Activated CD4-positive, alpha-beta memory T cell treated with anti-CD3 and anti-CD28 coated beads for 36 hours (primary cell): ENCODE results near the gene TRIM28. TPM values are rescaled to one million over a fixed set of nuclear protein-coding genes. Genes with fewer than 3 reads are reported as not detected.

Source experiments
- CTCF ChIA-PET: fragments of 350-600 bp; sonication (Branson Sonifier 250); formaldehyde crosslinking; loops from one replicate; lab custom pipeline; 2021; ENCODE audit warnings: antibody characterized with exemption, inconsistent platforms; lab: Charles Lee
- POLR2A ChIA-PET: fragments of 350-600 bp; sonication (Branson Sonifier 250); formaldehyde crosslinking; loops from one replicate; lab custom pipeline; 2021; ENCODE audit warnings: antibody characterized with exemption; lab: Charles Lee
- DNase-seq: peaks from one replicate; pipeline ENCODE4 v3.0.0-alpha.2; 2020
- H3K27ac Mint-ChIP-seq: one replicate; pipeline ENCODE4 v1.8.0; 2021; ENCODE audit warnings: mixed read lengths
- H3K27me3 Mint-ChIP-seq: one replicate; pipeline ENCODE4 v1.8.0; 2021; ENCODE audit warnings: mixed read lengths
- H3K36me3 Mint-ChIP-seq: one replicate; pipeline ENCODE4 v1.8.0; 2021; ENCODE audit warnings: mixed read lengths
- H3K4me1 Mint-ChIP-seq: one replicate; pipeline ENCODE4 v1.8.0; 2021; ENCODE audit warnings: low read depth, mixed read lengths
- H3K4me3 Mint-ChIP-seq: one replicate; pipeline ENCODE4 v1.8.0; 2021; ENCODE audit warnings: mild to moderate bottlenecking, mixed read lengths
- H3K9me3 Mint-ChIP-seq: one replicate; pipeline ENCODE4 v1.8.0; 2021; ENCODE audit warnings: mixed read lengths
- intact Hi-C: fragments of 100-400 bp; cut with micrococcal nuclease; formaldehyde crosslinking; loops from one replicate; pipeline ENCODE4 v1.15.1; 2023
- total RNA-seq, 2 experiments: library from RNA; stranded (reverse); gene quantifications; one replicate each; pipeline ENCODE4 v1.2.3, GENCODE V29; 2021

TRIM28 gene
- total RNA-seq, 2 experiments from 2014 or later = 404 to 408 TPM

DNA sequence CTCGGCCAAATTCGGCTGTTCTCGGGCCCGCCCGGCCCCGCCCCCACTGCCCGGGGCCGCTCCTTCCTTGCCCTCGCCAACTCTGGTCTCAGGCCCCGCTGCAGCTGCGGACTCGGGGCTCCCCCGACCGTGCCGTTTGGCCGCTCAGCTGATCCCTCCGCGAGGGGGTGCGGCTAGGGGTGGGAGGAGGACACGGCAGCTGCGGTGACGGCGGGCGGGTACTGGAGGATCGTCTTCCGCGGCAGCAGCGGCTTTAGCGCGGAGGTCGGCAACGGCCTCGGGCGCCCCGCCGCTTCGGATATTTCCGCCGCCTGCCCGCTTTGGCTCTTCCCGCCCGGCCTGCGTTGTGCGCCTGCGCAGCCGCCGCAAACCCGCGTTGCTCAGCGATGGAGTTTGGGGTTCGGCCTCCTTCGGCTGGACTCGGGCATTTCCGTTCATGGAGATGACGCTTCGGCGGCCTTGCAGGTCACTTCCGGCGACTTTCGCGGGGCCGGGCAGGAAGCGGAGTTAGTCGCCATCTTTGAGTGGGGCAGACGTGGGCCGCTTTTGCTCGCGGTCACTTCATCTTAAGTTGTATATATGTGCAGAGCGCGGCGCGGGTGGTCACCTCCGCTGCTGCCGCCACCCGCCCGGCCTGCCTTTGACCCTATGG, 14.9 kb downstream of the TRIM28 start:
- peaks cover 58% of the 10 kb centered on the region for H3K4me1 Mint-ChIP-seq
- H3K36me3 Mint-ChIP-seq = peaks cover 38% of the 10 kb centered on the region
- peak overlapping the region; percentile 99 for H3K4me3 Mint-ChIP-seq
- DNase-seq = peak; percentile 100
- ChIA-PET POLR2A (interaction anchor here (0.9 to 1.5 kb wide), 5 partner anchors 9 to 39 kb away, joined by 4 to 6 read pairs (median 5); partner anchors contain the start of genes MZF1, TRIM28 and ZBTB45), CTCF (interaction anchor here (0.7 to 8.6 kb wide), 4 partner anchors 14 to 45 kb away, joined by 3 to 39 read pairs (median 6); partner anchors contain the start of genes MZF1 and ZBTB45)
- intact Hi-C loops = loop anchor here (1.0 kb wide), 3 partner anchors 15 to 59 kb away; partner anchors contain the start of genes MZF1 and ZBTB45
- peak overlapping the region; percentile 100 for H3K27ac Mint-ChIP-seq
- no peaks in the 10 kb centered on the region for H3K27me3 Mint-ChIP-seq
- no peaks in the 10 kb centered on the region for H3K9me3 Mint-ChIP-seq

DNA sequence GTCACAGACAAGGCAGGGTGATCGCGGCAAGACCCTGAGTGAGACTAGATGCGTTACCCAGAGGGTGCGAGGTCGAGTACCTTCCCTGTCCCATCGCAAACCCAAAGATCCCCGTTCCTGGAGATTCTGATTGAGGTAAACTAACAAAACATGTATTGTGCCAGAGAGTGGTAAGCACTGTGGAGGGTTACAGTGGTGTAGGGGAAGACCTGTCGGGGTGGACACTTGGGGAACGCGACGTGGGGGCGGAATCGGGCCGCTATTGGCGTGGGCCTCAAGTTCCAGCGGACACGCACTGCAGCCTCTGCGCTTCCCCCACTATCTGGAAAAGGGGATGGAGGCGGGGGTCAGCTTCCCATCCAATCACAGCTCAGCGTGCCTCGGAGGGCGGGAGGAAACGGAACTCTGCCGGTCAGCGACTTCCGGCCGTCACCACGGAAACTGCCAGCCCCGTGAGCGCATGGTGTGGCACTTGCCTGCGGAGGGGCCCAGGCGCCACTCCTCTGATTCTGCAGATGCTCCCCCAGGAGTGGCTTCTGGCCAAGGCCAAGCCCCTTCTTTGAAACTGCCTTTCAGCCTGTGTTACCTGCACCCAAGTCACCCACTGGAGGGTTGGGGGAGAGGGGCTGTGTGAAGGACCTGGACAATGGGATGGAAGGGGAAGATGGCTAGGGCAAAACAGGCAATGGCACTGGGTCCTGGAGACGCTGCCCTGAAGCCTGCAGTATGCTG, 15.6 kb downstream of the TRIM28 start:
- Mint-ChIP-seq H3K36me3 (peaks cover 32% of the 10 kb centered on the region), H3K27ac (peak overlapping the region; percentile 100), H3K4me1 (peaks cover 53% of the 10 kb centered on the region), H3K4me3 (peak overlapping the region; percentile 99), H3K27me3 (no peaks in the 10 kb centered on the region), H3K9me3 (no peaks in the 10 kb centered on the region)
- peak; percentile 90 for DNase-seq
- intact Hi-C loops = loop anchor here (1.0 kb wide), 3 partner anchors 14 to 60 kb away; partner anchors contain the start of genes MZF1 and ZBTB45
- ChIA-PET CTCF (interaction anchor here (0.7 to 8.6 kb wide), 5 partner anchors 14 to 45 kb away, joined by 3 to 39 read pairs (median 5); partner anchors contain the start of genes MZF1 and ZBTB45), POLR2A (interaction anchor here (0.6 to 1.5 kb wide), 5 partner anchors 8 to 336 kb away, joined by 4 to 6 read pairs (median 5); partner anchors contain the start of genes MZF1 and ZBTB45)

DNA sequence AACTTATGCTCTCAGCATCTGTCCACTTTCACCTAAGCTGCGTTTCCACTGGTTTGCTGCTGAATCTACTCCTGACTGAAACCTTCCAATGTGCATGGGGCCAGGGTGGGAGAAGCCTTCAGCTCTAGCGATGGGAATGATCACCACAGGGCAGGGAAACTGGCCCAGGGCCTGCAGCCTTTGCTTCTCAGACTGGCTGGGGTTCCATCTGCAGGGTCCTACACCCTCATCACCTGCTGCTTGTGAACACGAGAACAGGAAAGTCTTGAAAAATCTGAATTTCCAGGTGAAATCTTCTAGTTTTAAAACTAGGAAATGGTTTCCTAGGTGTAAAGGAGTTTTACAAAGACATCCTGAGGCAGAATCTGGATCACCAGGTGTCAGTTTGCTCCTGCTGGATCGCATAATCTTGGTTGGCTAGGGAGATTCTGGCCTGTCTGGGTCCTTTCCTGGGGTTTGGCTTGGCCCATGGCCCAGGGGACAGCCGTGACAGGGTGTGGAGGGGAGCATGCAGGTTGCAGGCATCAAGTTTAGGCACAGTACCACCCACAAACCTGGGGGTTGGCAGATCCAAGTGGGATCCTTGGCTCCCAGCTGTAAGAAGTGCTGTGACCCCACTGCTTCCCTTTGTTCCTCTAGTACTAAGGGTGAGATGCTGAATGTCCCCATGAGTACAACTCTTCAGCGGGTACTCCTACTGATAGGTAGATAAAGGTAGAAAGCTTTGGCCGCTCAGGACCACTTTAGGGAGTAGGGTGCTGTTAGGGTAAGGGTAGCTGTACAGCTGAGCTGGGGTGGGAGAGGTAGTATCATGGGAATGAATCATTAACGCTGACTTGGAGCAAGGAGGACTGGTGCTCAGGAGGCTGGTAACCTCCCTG, 16.4 kb downstream of the TRIM28 start:
- intact Hi-C loops = no loop called here
- ChIA-PET POLR2A (interaction anchor here (0.6 to 1.4 kb wide), 5 partner anchors 12 to 337 kb away, joined by 4 to 6 read pairs (median 6); partner anchors contain the start of genes MZF1 and ZBTB45), CTCF (interaction anchor here (0.8 to 8.6 kb wide), 5 partner anchors 16 to 46 kb away, joined by 3 to 39 read pairs (median 5); partner anchors contain the start of gene ZBTB45)
- DNase-seq = no peak
- H3K9me3 Mint-ChIP-seq = no peaks in the 10 kb centered on the region
- H3K36me3 Mint-ChIP-seq = peaks cover 25% of the 10 kb centered on the region
- no peaks in the 10 kb centered on the region for H3K27me3 Mint-ChIP-seq
- H3K4me1 Mint-ChIP-seq = peaks cover 48% of the 10 kb centered on the region
- peak overlapping the region; percentile 99 for H3K4me3 Mint-ChIP-seq
- peak overlapping the region; percentile 100 for H3K27ac Mint-ChIP-seq

DNA sequence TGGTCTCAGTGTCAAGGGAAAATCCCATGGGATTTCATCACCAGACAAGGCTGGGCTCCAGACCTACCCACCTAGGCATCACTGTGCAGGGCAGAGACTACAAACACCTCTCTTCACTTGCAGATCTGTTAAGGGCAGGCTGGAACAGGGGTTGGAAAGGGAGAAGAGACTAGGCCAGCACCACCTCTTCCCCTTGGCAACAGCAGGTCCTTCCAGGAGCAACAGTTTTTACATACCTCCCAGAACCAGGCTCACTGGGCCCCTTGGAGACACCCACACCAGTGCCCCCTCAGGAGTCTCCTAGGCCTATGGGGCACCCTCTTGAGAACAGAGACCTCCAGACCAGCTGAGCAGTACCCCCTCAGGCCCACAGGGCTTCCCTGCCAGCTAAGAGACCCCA, 17.1 kb downstream of the TRIM28 start:
- Mint-ChIP-seq H3K27me3 (no peaks in the 10 kb centered on the region), H3K27ac (peak overlapping the region; percentile 15), H3K4me1 (peaks cover 42% of the 10 kb centered on the region), H3K9me3 (no peaks in the 10 kb centered on the region), H3K36me3 (peaks cover 22% of the 10 kb centered on the region), H3K4me3 (peak overlapping the region; percentile 99)
- CTCF ChIA-PET = interaction anchor here (0.8 to 8.6 kb wide), 2 partner anchors 41 to 47 kb away, joined by 3 to 39 read pairs; partner anchors contain the start of gene ZBTB45
- intact Hi-C loops = no loop called here
- POLR2A ChIA-PET = interaction anchor here (1.2 to 2.5 kb wide), 2 partner anchors 14 to 18 kb away, joined by 6 to 10 read pairs; no protein-coding TSS in a partner anchor
- no peak for DNase-seq

DNA sequence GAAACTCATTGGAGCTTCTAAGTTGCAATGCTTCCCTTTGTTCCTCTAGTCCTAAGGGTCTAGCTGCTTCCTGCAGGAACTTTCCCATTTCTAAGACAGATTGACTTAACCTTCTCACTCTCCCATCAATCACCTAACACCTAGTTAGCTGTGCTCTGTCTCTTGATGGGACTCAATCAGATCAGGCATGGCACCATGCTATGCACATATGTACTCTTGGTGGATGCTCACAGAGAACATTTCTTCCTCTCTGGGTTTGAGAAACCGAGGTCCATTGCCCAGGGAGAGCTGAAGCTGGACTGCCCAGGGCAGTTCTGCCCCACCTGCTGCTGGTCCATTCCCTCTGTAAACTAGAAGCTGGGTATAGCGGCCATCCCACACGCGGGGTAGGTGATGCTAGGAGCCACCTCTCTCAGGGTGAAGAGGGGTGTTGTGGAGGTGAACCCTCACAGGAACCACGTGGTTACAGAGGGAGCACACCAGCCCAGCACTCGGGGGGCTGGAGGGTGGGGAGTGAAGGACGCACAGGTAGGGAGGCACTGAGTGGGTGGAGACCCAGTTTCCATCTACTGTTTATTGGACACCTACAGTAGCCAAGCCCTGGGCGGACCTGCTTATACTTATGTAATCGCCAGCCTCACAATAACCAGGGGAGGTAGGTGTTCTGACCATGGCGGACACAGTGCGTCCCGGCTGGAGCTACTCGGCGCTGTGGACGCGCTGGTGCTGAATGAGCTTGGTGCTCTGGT, 17.7 kb downstream of the TRIM28 start:
- no peaks in the 10 kb centered on the region for H3K9me3 Mint-ChIP-seq
- POLR2A ChIA-PET = interaction anchor here (1.2 to 2.5 kb wide), 3 partner anchors 11 to 18 kb away, joined by 6 to 11 read pairs (median 10); no protein-coding TSS in a partner anchor
- H3K27me3 Mint-ChIP-seq = no peaks in the 10 kb centered on the region
- peak overlapping the region; percentile 56 for H3K27ac Mint-ChIP-seq
- H3K36me3 Mint-ChIP-seq = peaks cover 18% of the 10 kb centered on the region
- DNase-seq = no peak
- peak overlapping the region; percentile 81 for H3K4me3 Mint-ChIP-seq
- intact Hi-C loops = no loop called here
- H3K4me1 Mint-ChIP-seq = peaks cover 36% of the 10 kb centered on the region
- CTCF ChIA-PET = interaction anchor here (0.8 to 8.6 kb wide), 4 partner anchors 14 to 48 kb away, joined by 3 to 39 read pairs (median 8); partner anchors contain the start of gene ZBTB45

DNA sequence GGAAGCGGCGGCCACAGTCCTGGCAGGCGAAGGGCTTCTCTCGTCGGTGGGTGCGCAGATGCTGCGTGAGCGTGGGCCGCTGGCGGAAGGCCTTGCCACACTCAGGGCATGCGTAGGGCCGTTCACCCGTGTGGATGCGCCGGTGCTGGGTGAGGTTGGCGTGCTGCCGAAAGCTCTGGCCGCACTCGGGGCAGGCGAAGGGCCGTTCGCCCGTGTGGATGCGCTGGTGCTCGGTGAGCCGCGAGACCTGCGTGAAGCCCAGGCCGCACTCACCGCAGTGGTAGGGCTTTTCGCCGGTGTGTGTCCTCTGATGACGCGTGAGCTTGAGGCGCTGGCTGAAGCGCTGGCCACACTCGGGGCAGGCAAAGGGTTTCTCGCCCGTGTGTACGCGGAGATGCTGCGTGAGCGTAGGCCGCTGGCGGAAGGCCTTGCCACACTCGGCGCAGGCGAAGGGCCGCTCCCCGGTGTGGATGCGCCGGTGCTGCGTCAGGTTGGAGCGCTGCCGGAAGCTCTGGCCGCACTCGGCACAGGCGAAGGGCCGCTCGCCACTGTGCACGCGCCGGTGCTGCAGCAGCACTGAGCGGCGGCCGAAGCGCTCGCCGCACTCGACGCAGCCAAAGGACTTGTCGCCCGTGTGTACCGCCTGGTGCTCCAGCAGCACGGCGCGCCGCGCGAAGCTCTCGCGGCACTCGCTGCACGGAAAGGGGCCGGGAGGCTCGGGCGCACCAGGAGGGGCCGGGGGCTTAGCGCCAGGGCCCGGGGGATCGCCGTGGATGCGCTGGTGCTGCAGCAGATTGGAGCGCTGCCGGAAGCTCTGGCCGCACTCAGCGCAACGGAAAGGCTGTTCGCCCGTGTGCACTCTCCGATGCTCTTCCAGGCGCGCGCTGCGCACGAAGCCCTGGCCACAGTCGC, 18.5 kb downstream of the TRIM28 start:
- ChIA-PET CTCF (interaction anchor here (1.1 to 8.6 kb wide), 3 partner anchors 14 to 48 kb away, joined by 4 to 39 read pairs (median 13); partner anchors contain the start of gene ZBTB45), POLR2A (interaction anchor here (1.2 to 2.5 kb wide), 5 partner anchors 10 to 42 kb away, joined by 3 to 11 read pairs (median 8); partner anchors contain the start of genes TRIM28 and ZBTB45)
- intact Hi-C loops = no loop called here
- peak; percentile 62 for DNase-seq
- no peaks in the 10 kb centered on the region for H3K9me3 Mint-ChIP-seq
- H3K4me3 Mint-ChIP-seq = peak overlapping the region; percentile 81
- peaks cover 16% of the 10 kb centered on the region for H3K36me3 Mint-ChIP-seq
- no peaks in the 10 kb centered on the region for H3K27me3 Mint-ChIP-seq
- H3K4me1 Mint-ChIP-seq = peaks cover 30% of the 10 kb centered on the region
- peak overlapping the region; percentile 64 for H3K27ac Mint-ChIP-seq

DNA sequence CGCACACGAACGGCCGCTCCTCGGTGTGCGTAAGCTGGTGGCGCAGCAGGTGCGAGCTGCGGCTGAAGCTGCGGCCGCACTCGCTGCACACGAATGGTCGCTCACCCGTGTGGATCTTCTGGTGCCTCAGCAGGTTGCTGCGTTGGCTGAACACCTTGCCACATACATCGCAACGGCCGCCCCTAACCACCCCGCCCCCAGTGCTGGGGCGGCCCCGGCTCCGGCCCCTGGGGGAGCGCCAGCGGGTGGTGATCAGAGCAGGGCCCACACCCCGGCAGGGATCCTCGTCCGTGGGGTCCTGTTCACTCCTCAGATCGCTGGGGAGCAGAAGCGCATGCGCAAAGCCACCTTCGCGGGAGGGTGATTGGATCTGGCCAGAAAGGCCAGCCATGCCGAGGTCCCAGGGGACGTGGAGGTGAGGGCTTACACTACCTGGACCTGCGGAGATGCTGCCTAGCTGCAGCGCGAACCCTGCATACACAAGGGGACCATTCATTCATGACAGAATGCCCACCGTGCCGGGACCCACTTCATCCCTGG, 19.2 kb downstream of the TRIM28 start:
- DNase-seq = peak; percentile 49
- CTCF ChIA-PET = interaction anchor here (1.1 to 8.6 kb wide), 3 partner anchors 13 to 49 kb away, joined by 4 to 39 read pairs (median 13); partner anchors contain the start of gene ZBTB45
- no peaks in the 10 kb centered on the region for H3K27me3 Mint-ChIP-seq
- H3K4me1 Mint-ChIP-seq = peaks cover 32% of the 10 kb centered on the region
- H3K36me3 Mint-ChIP-seq = peaks cover 10% of the 10 kb centered on the region
- POLR2A ChIA-PET = interaction anchor here (1.2 to 2.5 kb wide), 5 partner anchors 9 to 43 kb away, joined by 3 to 11 read pairs (median 8); partner anchors contain the start of genes TRIM28 and ZBTB45
- intact Hi-C loops = no loop called here
- H3K4me3 Mint-ChIP-seq = peak overlapping the region; percentile 81
- peak overlapping the region; percentile 64 for H3K27ac Mint-ChIP-seq
- no peaks in the 10 kb centered on the region for H3K9me3 Mint-ChIP-seq

DNA sequence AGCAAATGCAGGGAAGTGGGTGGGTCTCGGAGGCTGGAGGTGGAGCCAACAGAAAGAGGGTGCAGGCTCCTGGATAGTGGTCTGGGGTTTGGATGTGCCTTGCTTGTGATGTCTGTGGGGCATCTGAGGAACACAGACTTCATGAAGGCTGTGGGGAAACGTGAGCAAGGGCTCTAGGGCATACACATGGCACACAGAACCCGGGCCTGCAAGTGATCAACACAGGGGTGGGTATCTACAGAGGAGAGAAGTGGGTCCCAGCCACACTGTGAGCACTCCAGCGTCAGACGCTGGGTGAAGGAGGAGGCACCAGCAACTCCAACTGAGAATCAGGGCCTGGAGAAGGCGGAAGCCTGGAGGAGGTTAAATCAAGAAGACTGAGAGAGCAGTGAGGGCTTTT, 20.0 kb downstream of the TRIM28 start:
- intact Hi-C loops = no loop called here
- Mint-ChIP-seq H3K4me1 (peaks cover 33% of the 10 kb centered on the region), H3K27me3 (no peaks in the 10 kb centered on the region), H3K9me3 (no peaks in the 10 kb centered on the region), H3K27ac (peak overlapping the region; percentile 47), H3K4me3 (peak overlapping the region; percentile 81), H3K36me3 (peaks cover 11% of the 10 kb centered on the region)
- no peak for DNase-seq
- ChIA-PET POLR2A (interaction anchor here (1.0 kb wide), 1 partner anchor 9 kb away, joined by 4 read pairs; the partner anchor contains the start of gene CHMP2A), CTCF (interaction anchor here (2.3 to 8.6 kb wide), 2 partner anchors 44 to 50 kb away, joined by 13 to 39 read pairs; partner anchors contain the start of gene ZBTB45)

DNA sequence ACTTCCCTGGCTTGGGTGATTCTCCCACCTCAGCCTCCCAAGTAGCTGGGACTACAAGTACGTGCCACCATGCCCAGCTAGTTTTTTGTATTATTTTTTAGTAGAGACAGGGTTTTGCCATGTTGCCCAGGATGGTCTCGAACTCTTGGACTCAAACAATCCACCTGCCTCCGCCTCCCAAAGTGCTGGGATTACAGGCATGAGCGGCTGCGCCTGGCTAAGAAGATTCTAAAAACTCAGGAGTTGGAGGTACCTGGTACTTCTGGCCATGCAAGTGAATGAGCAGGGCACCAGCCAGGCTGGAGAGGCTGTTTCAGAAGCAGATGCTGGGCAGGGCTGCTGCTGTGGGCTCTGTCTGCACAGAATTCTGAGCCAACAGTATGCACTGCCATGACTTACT, 23.1 kb downstream of the TRIM28 start:
- H3K36me3 Mint-ChIP-seq = peaks cover 8% of the 10 kb centered on the region
- no peaks in the 10 kb centered on the region for H3K27me3 Mint-ChIP-seq
- ChIA-PET POLR2A (no interaction called here), CTCF (no interaction called here)
- no peak for DNase-seq
- intact Hi-C loops = no loop called here
- H3K9me3 Mint-ChIP-seq = no peaks in the 10 kb centered on the region
- H3K4me1 Mint-ChIP-seq = peaks cover 21% of the 10 kb centered on the region
- H3K4me3 Mint-ChIP-seq = no peak overlapping the region
- H3K27ac Mint-ChIP-seq = no peak overlapping the region
